ENCODE data around the gene GATA1.

Gene GATA1

GRCh38 chrX:48794911-48795515, 8.6 kb downstream of the GATA1 start:
- no peaks in the 10 kb centered on the region for H3K4me1 ChIP-seq
- no peaks in the 10 kb centered on the region for H3K9me3 ChIP-seq (ENCODE audit: control insufficient read depth, low read length)
- no peaks in the 10 kb centered on the region for H3K27me3 ChIP-seq (ENCODE audit: control insufficient read depth, insufficient read depth, low read length)
- H3K4me2 ChIP-seq (ENCODE audit: low read length), result no peak overlapping the region
- no peaks in the 10 kb centered on the region for H3K36me3 ChIP-seq (ENCODE audit: control insufficient read depth, insufficient read depth, low read length)
- H3K79me2 ChIP-seq, result no peaks in the 10 kb centered on the region
- H3K4me3 ChIP-seq (ENCODE audit: low read depth, low read length), result no peak overlapping the region
- no peak overlapping the region for H2AFZ ChIP-seq
- TF ChIP-seq CTCF (IDR thresholded peaks at IDR 0.05), result no peak
- no peak overlapping the region for H3K27ac ChIP-seq
- no peak overlapping the region for H3K9ac ChIP-seq

- no peaks in the 10 kb centered on the region for H3K27me3 ChIP-seq (ENCODE audit: control insufficient read depth, insufficient read depth, low read length)
- H3K4me3 ChIP-seq (ENCODE audit: low read depth, low read length), result no peak overlapping the region
- no peak overlapping the region for H3K4me2 ChIP-seq (ENCODE audit: low read length)
- no peaks in the 10 kb centered on the region for H3K4me1 ChIP-seq
- no peaks in the 10 kb centered on the region for H3K36me3 ChIP-seq (ENCODE audit: control insufficient read depth, insufficient read depth, low read length)
- no peaks in the 10 kb centered on the region for H3K9me3 ChIP-seq (ENCODE audit: control insufficient read depth, low read length)
- H3K79me2 ChIP-seq, result no peaks in the 10 kb centered on the region
- no peak overlapping the region for H3K27ac ChIP-seq
- no peak overlapping the region for H3K9ac ChIP-seq
- no peak for TF ChIP-seq CTCF (IDR thresholded peaks at IDR 0.05)
- H2AFZ ChIP-seq, result no peak overlapping the region
Measured at GRCh38 chrX:48798318-48798717, 11.9 kb downstream of the GATA1 start.

- Histone ChIP-seq H3K4me3 (ENCODE audit: low read depth, low read length) (peak overlapping the region; percentile 75), H3K27ac (peak overlapping the region; percentile 95), H3K9me3 (ENCODE audit: control insufficient read depth, low read length) (no peaks in the 10 kb centered on the region), H3K79me2 (no peaks in the 10 kb centered on the region), H3K4me2 (ENCODE audit: low read length) (peak overlapping the region; percentile 87), H3K9ac (no peak overlapping the region), H3K27me3 (ENCODE audit: control insufficient read depth, insufficient read depth, low read length) (no peaks in the 10 kb centered on the region), H2AFZ (peak overlapping the region; percentile 87), H3K36me3 (ENCODE audit: control insufficient read depth, insufficient read depth, low read length) (no peaks in the 10 kb centered on the region), H3K4me1 (no peaks in the 10 kb centered on the region)
- TF ChIP-seq CTCF (IDR thresholded peaks at IDR 0.05), result no peak
Measured at GRCh38 chrX:48800574-48801279, 14.3 kb downstream of the GATA1 start.

GRCh38 chrX:48801280-48802088, 15.1 kb downstream of the GATA1 start, which contains the start of gene HDAC6:
HDAC6 (plus strand) TSS chrX:48802067; CDS start chrX:48802693, 626 bp downstream.
- no peaks in the 10 kb centered on the region for H3K79me2 ChIP-seq
- H3K27me3 ChIP-seq (ENCODE audit: control insufficient read depth, insufficient read depth, low read length), result no peaks in the 10 kb centered on the region
- peak within 1 kb of the TSS; percentile 87 for H2AFZ ChIP-seq
- H3K9ac ChIP-seq, result peak within 1 kb of the TSS; percentile 40
- H3K4me2 ChIP-seq (ENCODE audit: low read length), result peak within 1 kb of the TSS; percentile 87
- no peaks in the 10 kb centered on the region for H3K9me3 ChIP-seq (ENCODE audit: control insufficient read depth, low read length)
- TF ChIP-seq CTCF (IDR thresholded peaks at IDR 0.05), result no peak
- no peaks in the 10 kb centered on the region for H3K4me1 ChIP-seq
- H3K4me3 ChIP-seq (ENCODE audit: low read depth, low read length), result peak within 1 kb of the TSS; percentile 84
- H3K36me3 ChIP-seq (ENCODE audit: control insufficient read depth, insufficient read depth, low read length), result no peaks in the 10 kb centered on the region
- H3K27ac ChIP-seq, result peak within 1 kb of the TSS; percentile 96
